ENCODE measurements around the gene ZNHIT2. TPM values are rescaled to one million over a fixed set of nuclear protein-coding genes. Genes with fewer than 3 reads are reported as not detected.

Gene ZNHIT2
- total and polyA plus RNA-seq, 2 of the 13 experiments (the other 11 are each of a cell fraction or from before 2014, with no cell fraction given), result 1.1 to 6.5 TPM

GRCh38 chr11:65121865-65122696 lies 4.6 kb upstream of the ZNHIT2 start, which contains the start of the genes FAU and MRPL49 (continued):
- TF ChIP-seq ZNF503 (CRISPR knock-in tag; IDR thresholded peaks at IDR 0.05), result 0 out of 2 replicates have a peak, but pooled peaks have one; percentile 7
- TF ChIP-seq, protein P1, sequence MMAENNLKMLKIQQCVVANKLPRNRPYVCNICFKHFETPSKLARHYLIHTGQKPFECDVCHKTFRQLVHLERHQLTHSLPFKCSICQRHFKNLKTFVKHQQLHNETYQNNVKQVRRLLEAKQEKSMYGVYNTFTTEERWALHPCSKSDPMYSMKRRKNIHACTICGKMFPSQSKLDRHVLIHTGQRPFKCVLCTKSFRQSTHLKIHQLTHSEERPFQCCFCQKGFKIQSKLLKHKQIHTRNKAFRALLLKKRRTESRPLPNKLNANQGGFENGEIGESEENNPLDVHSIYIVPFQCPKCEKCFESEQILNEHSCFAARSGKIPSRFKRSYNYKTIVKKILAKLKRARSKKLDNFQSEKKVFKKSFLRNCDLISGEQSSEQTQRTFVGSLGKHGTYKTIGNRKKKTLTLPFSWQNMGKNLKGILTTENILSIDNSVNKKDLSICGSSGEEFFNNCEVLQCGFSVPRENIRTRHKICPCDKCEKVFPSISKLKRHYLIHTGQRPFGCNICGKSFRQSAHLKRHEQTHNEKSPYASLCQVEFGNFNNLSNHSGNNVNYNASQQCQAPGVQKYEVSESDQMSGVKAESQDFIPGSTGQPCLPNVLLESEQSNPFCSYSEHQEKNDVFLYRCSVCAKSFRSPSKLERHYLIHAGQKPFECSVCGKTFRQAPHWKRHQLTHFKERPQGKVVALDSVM (CRISPR knock-in tag; IDR thresholded peaks at IDR 0.05), result no peak
- peak; percentile 78; the same call in 1 of the 2 replicates for TF ChIP-seq ZNF430 (CRISPR knock-in tag; IDR thresholded peaks at IDR 0.05)
- TF ChIP-seq SNAPC4 (CRISPR knock-in tag; IDR thresholded peaks at IDR 0.05), result peak; percentile 52; the same call in 1 of the 2 replicates
- peak; percentile 17; the same call in 1 of the 2 replicates for TF ChIP-seq ZNF552 (CRISPR knock-in tag; IDR thresholded peaks at IDR 0.05; ENCODE audit: borderline replicate concordance)
- TF ChIP-seq RARG (CRISPR knock-in tag; IDR thresholded peaks at IDR 0.05; ENCODE audit: low read depth), result peak; percentile 77; the same call in 1 of the 2 replicates
- TF ChIP-seq ZNF691 (CRISPR knock-in tag; IDR thresholded peaks at IDR 0.05; ENCODE audit: borderline replicate concordance, low read depth), result peak; percentile 80; the same call in 1 of the 2 replicates
- peak; percentile 60; the same call in 1 of the 2 replicates for TF ChIP-seq KLF15 (CRISPR knock-in tag; IDR thresholded peaks at IDR 0.05; ENCODE audit: borderline replicate concordance)
- TF ChIP-seq, protein P2, sequence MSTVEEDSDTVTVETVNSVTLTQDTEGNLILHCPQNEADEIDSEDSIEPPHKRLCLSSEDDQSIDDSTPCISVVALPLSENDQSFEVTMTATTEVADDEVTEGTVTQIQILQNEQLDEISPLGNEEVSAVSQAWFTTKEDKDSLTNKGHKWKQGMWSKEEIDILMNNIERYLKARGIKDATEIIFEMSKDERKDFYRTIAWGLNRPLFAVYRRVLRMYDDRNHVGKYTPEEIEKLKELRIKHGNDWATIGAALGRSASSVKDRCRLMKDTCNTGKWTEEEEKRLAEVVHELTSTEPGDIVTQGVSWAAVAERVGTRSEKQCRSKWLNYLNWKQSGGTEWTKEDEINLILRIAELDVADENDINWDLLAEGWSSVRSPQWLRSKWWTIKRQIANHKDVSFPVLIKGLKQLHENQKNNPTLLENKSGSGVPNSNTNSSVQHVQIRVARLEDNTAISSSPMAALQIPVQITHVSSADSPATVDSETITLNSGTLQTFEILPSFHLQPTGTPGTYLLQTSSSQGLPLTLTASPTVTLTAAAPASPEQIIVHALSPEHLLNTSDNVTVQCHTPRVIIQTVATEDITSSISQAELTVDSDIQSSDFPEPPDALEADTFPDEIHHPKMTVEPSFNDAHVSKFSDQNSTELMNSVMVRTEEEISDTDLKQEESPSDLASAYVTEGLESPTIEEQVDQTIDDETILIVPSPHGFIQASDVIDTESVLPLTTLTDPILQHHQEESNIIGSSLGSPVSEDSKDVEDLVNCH (CRISPR knock-in tag; IDR thresholded peaks at IDR 0.05), result no peak
- TF ChIP-seq, protein P3, sequence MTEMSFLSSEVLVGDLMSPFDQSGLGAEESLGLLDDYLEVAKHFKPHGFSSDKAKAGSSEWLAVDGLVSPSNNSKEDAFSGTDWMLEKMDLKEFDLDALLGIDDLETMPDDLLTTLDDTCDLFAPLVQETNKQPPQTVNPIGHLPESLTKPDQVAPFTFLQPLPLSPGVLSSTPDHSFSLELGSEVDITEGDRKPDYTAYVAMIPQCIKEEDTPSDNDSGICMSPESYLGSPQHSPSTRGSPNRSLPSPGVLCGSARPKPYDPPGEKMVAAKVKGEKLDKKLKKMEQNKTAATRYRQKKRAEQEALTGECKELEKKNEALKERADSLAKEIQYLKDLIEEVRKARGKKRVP (CRISPR knock-in tag; IDR thresholded peaks at IDR 0.05), result peak in 1 of 2 experiments; percentile 70; a peak in 2 of 4 replicates
- TF ChIP-seq DMAP1 (CRISPR knock-in tag; IDR thresholded peaks at IDR 0.05), result peak; percentile 58
- peak; percentile 86 for TF ChIP-seq SP5 (CRISPR knock-in tag; IDR thresholded peaks at IDR 0.05; ENCODE audit: borderline replicate concordance, low read depth)
